Duodenal mucosa (tissue), 2 donors: ENCODE results near the gene AQP12A.

Experiments used
- H3K27ac ChIP-seq: one replicate; pipeline ENCODE4 v1.7.0; 2013; ENCODE audit warnings: low read depth, low read length
- H3K27me3 ChIP-seq, 2 donors: one replicate each; pipeline ENCODE4 v1.7.0; 2013; ENCODE audit warnings: low read length in 2 of 2, control low read depth in 1 of 2; ENCODE audit not compliant: insufficient read depth in 2 of 2, control insufficient read depth in 1 of 2
- H3K36me3 ChIP-seq, 2 donors: one replicate each; pipeline ENCODE4 v1.7.0; 2013; ENCODE audit warnings: low read length in 2 of 2, control low read depth in 1 of 2; ENCODE audit not compliant: insufficient read depth in 2 of 2, control insufficient read depth in 1 of 2
- H3K4me1 ChIP-seq, 2 donors: one replicate each; pipeline ENCODE4 v1.7.0; 2013; ENCODE audit warnings: low read length in 2 of 2, control low read depth in 1 of 2; ENCODE audit not compliant: insufficient read depth in 2 of 2, control insufficient read depth in 1 of 2
- H3K4me3 ChIP-seq, 2 donors: one replicate each; pipeline ENCODE4 v1.7.0; 2013; ENCODE audit warnings: low read length in 2 of 2, low read depth in 1 of 2
- H3K9ac ChIP-seq, 2 donors: one replicate each; pipeline ENCODE4 v1.7.0; 2013; ENCODE audit warnings: low read length in 2 of 2, low read depth in 1 of 2
- H3K9me3 ChIP-seq, 2 donors: one replicate each; pipeline ENCODE4 v1.7.0; 2013; ENCODE audit warnings: low read length in 2 of 2, control low read depth in 1 of 2; ENCODE audit not compliant: control insufficient read depth in 1 of 2

AQP12A gene

DNA sequence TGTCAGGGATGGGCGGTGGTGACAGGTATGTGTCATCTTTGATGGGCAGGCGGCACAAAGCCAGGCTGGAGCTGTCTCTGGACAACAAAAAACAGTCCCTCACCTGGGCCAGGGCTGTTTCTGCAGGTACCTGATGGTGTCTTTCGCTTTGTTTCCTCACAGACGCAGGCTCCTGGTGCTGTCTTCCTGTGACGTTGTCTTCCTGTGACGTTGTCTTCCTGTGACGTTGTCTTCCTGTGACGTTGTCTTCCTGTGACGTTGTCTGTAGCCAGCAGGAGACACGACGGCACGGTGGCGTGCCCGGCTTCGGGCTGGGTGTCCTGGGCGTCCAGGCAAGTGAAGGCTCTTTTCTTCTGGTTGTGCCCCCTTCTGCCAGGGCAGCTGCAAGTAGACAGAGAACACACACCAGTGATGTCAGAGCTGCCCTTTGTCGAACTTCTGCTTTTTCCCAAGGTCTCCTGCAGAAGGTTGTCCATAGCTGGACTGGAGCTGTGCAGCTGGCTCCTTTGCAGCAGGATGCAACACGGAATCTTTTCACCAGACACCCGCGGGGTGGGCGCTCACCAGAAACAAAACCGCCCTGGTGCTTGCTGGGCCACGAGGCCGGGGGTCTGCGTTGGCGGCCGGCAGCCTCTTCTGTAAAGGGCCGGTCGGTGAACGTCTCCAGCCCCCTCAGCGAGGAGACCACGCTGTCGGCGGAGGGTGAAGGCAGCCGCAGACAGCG, 45.3 kb upstream of the AQP12A start:
- no peak overlapping the region for H3K9ac ChIP-seq
- H3K4me3 ChIP-seq = no peak overlapping the region
- H3K9me3 ChIP-seq = no peaks in the 10 kb centered on the region
- no peak overlapping the region for H3K27ac ChIP-seq
- H3K36me3 ChIP-seq = no peaks in the 10 kb centered on the region
- peaks cover 19 to 28% of the 10 kb centered on the region in 2 donors for H3K27me3 ChIP-seq
- H3K4me1 ChIP-seq = no peaks in the 10 kb centered on the region

DNA sequence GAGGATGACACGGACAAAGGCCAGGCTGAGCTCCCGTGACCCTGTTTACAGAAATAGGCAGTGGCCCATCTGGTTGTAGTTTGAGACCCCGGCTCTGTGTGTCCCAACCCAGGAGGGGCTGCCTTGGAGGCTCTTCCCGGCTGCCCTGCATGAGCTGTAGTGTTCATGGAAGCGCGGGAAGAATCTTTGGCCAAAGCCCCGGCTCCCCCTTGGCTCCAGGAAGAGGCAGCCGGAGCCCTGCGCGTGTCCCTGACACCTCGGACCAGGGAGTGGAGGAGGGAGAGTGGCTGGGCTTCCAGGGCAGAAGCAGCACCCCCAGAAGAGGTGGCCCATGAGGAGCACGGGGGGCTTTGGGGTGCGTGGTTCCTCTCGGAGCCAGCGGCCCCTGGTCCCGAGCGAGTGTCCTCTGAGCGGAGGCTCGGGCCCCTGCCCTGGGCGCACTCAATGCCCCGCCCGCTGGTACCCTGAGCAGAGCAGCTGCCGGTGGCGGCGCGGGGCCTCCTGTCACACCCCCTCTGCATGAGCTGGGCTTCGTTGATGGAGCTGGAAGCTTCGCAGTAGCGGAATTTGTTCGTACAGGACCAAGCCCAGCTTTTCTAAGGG, 44.7 kb upstream of the AQP12A start:
- Histone ChIP-seq H3K36me3 (no peaks in the 10 kb centered on the region), H3K27ac (no peak overlapping the region), H3K9me3 (no peaks in the 10 kb centered on the region), H3K9ac (no peak overlapping the region), H3K4me1 (no peaks in the 10 kb centered on the region), H3K4me3 (no peak overlapping the region), H3K27me3 (peaks cover 19 to 28% of the 10 kb centered on the region in 2 donors)

DNA sequence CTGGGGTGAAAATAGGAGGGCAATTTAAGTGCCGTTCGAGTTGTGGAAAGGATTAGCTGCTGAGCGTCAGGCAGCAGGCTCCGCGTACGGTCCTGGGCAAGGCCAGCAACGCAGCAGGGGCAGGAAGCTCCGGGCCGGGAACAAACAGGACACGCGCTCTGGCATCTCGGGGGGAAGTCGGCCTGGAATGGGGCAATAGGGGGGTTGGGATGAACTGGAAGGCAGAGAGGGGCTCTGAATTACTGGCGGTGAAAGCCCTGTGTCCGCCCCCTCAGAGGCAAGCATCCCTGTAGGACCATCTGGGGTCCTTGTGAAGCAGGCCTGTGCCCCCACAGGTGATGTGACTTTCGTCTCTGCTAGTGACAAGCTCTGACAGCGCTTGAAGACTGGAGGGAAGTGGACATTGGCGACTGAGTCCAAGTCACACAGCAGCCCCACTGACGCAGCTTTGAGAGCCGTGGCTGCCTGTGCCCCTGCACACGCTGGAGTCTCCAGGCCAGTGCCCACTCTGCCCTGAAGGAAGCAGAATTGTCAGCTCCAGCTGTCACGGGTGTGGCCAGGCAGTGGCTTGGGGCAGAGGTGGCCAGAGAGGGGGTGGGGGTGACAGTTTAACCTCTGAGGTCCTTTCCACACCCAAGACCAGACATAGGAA, 44.0 kb upstream of the AQP12A start:
- Histone ChIP-seq H3K36me3 (no peaks in the 10 kb centered on the region), H3K4me1 (no peaks in the 10 kb centered on the region), H3K9me3 (no peaks in the 10 kb centered on the region), H3K27me3 (peaks cover 19 to 32% of the 10 kb centered on the region in 2 donors), H3K9ac (no peak overlapping the region), H3K4me3 (no peak overlapping the region), H3K27ac (no peak overlapping the region)

DNA sequence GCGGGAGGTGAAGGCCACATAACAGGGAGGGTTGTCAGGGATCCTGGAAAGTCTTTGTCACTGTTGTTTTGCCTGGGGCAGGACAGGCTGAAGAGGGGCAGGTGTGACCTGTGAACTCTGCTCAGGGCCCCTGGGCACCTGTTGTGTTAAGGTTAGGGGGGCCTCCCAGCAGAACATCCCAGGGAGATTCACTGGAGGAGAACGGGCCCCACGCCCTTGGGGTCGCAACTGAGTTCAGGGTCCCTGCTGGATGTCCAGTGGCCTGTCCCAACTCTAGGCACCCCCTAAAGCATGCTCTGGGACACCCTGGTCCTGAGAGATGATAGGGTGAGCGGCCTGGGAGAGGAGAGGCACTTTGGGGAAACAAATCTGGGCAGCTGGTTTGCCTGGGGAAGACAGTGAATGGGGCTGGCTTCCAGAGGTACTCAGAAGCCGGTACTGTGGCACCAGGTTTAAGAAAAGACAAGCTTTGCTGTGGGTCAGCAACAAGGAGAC, 43.5 kb upstream of the AQP12A start:
- Histone ChIP-seq H3K9me3 (no peaks in the 10 kb centered on the region), H3K27me3 (peaks cover 19 to 32% of the 10 kb centered on the region in 2 donors), H3K4me3 (no peak overlapping the region), H3K9ac (no peak overlapping the region), H3K36me3 (no peaks in the 10 kb centered on the region), H3K27ac (no peak overlapping the region), H3K4me1 (no peaks in the 10 kb centered on the region)

DNA sequence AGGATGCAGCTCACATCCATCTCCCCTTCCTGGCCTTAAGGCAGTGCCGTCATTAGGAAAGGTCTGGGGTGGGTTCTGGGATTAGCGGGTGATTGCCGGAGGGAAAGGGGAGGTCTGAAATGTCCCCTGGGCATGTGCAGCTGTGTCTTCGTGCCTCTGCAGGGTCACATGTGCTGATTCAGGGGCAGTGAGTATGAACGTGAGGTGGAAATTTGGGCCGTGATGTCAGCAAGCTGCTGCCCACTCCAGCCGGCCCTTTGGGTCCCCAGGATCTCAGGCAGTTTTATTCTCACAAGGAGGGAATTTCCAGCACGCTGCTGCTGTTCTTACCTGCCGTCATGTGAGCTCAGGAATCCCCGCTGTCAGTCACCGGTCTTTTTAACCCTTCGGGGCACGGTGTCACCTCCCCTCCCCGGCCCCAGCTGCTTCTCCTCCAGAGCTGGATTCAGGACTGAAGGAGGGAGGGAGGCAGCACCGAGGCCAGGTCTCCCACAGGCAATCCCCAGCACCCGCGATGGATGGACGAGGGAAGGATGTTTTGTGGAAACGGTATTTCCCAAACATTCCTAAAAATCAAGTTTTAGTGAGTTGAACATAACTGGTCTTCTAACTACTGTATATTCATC, 42.9 kb upstream of the AQP12A start:
- Histone ChIP-seq H3K4me3 (no peak overlapping the region), H3K36me3 (no peaks in the 10 kb centered on the region), H3K27ac (no peak overlapping the region), H3K4me1 (no peaks in the 10 kb centered on the region), H3K27me3 (peaks cover 19 to 32% of the 10 kb centered on the region in 2 donors), H3K9me3 (no peaks in the 10 kb centered on the region), H3K9ac (no peak overlapping the region)

DNA sequence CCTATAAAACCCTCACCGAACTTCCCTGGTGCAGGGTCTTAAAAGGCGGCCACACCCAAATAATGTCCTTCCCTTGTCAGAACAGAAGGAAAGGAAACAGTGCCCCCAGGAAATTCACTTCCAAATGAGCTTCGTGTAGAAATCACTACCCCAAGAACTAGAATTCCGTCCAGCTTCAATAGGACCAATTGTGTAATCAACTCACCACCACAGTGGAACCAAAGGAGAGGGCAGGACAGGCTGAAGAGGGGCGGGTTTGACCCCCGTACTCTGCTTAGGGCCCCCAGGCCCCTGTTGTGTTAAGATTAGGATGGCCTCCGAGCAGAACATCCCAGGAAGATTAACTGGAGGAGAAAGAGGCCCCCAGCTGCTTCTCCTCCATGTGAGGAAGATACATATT, 42.3 kb upstream of the AQP12A start:
- H3K9ac ChIP-seq = no peak overlapping the region
- H3K9me3 ChIP-seq = no peaks in the 10 kb centered on the region
- peaks cover 19 to 27% of the 10 kb centered on the region in 2 donors for H3K27me3 ChIP-seq
- H3K27ac ChIP-seq = no peak overlapping the region
- H3K4me1 ChIP-seq = no peaks in the 10 kb centered on the region
- no peak overlapping the region for H3K4me3 ChIP-seq
- H3K36me3 ChIP-seq = no peaks in the 10 kb centered on the region

DNA sequence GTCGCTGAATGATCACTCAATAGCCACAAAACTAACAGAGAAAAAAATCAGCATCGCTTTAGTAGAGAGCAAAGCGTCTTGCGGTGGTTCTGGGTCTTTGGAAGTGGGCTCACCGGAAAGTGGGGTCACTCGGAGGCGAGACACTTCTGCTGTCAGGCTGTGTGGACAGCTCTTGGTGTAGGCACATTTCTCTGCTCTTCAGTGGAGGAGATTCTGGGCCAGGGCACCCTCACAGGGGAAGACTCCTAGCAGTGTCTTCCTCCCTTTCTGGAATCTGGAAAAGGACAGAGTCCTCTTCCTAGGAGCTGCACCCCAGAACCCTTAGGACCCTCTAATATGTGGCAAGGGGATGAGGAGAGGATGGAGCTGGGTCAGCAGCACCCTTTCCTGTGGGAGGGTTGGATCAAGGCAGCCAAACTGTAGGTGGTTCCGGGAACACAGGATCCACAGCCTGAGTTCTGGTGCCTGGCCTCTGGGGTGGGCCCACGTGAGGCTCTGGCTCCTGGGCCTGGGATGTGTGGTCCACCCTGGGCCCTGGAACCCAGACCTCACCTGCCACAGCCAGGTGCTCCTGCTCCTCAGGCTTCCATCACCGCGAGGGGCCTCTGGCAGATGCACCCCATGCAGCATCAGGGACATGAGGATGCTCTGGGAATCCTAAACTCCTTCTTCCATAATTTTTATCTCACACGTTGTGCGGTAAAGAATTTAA, 41.3 kb upstream of the AQP12A start:
- H3K4me3 ChIP-seq = no peak overlapping the region
- H3K27ac ChIP-seq = no peak overlapping the region
- no peaks in the 10 kb centered on the region for H3K4me1 ChIP-seq
- H3K9ac ChIP-seq = no peak overlapping the region
- H3K36me3 ChIP-seq = no peaks in the 10 kb centered on the region
- no peaks in the 10 kb centered on the region for H3K9me3 ChIP-seq
- peaks cover 22 to 26% of the 10 kb centered on the region in 2 donors for H3K27me3 ChIP-seq

DNA sequence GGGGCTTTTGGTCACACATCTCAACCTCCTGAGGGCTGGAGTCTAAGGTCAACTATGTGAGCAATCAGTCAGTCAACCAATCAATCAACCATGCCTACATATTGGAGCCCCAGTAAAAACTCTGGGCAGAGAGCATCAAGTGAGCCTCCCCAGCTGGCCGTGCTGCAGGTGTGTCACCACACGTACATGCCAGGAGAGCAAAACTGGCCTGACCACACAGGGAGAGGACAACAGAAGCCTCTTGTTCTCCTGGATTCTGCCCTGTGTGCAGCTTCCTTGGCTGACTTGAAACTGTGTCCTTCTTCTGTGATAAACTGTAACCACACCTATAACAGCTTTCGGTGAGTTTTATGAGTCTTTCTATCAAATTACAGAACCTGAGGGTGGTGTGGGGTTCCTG, 40.5 kb upstream of the AQP12A start:
- H3K4me3 ChIP-seq = no peak overlapping the region
- H3K36me3 ChIP-seq = no peaks in the 10 kb centered on the region
- no peaks in the 10 kb centered on the region for H3K9me3 ChIP-seq
- H3K4me1 ChIP-seq = peaks cover 0 to 3% of the 10 kb centered on the region in 2 donors
- H3K27ac ChIP-seq = no peak overlapping the region
- no peak overlapping the region for H3K9ac ChIP-seq
- peaks cover 25 to 26% of the 10 kb centered on the region in 2 donors for H3K27me3 ChIP-seq

DNA sequence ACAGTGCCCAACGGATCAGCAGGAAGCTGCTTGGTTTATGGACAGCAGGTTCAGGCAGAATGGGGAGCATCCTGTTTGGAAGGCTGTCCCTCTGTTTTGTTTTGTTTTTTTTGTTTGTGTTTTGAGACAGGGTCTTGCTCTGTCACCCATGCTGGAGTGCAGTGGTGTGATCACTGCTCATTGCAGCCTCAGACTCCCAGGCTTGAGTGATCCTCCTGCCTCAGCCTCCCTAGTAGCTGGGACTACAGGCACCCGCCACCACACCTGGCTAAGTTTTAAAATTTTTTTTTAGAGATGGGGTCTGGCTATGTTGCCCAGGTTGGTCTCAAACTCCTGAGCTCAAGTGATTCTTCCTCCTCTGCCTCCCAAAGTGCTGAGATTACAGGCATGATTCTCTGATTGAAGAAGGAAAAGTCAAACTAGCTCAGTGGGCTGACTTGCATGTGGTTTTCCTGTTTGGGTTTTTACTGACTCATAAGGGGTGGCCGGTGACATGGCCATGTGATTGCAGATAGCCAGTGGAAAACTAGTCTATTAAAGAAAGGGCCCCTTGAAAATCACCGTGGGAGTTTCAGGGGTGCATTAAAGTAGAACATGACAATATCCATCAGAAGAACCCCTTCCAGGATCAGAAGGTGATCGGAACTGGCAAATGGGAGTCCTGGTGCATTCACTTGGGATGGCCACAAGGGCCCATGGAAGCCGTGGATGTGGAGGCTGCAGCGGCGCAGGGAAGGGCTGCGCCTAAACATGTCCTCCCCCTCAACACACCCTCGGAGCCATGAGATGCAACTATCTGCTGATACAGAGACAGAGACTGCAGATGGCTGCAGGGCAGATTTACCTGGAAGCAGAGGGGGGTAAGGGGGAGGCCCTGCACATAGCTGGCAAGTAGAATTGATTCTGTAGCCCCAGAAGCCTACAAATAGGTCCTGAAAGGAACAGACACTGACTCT, 35.5 kb upstream of the AQP12A start:
- Histone ChIP-seq H3K9me3 (no peaks in the 10 kb centered on the region), H3K9ac (no peak overlapping the region), H3K36me3 (no peaks in the 10 kb centered on the region), H3K4me3 (peak overlapping the region in 1 of 2 donors; percentile 45), H3K27me3 (peaks cover 5 to 6% of the 10 kb centered on the region in 2 donors), H3K4me1 (peaks cover 0 to 3% of the 10 kb centered on the region in 2 donors), H3K27ac (no peak overlapping the region)
